ENCODE data around the gene PCGF3. TPM values are rescaled to one million over a fixed set of nuclear protein-coding genes. Genes with fewer than 3 reads are reported as not detected.
"Not testable (repeated sequence)": the region's sequence is repeated elsewhere in the genome, so short reads cannot be mapped to it uniquely, and the experiment has no call there.

Gene PCGF3
- total RNA-seq, 1 experiment from 2014 or later = 34.9 TPM

DNA sequence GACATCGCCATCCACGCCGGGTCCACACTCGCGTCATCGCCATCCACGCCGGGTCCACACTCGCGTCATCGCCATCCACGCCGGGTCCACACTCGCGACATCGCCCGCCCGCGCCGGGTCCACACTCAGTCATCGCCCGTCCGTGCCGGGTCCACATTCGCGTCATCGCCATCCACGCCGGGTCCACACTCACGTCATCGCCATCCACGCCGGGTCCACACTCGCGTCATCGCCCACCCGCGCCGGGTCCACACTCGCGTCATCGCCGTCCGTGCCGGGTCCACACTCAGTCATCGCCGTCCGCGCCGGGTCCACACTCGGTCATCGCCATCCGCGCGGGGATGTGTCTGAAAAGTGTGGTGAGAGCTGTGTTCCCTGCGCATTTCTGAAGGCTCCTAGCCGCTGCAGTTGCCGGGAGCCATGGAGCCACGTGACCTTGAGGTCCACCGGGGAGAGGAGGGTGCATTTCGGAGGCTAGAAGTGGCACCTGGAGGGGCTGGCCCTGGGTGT is 17.3 kb downstream of the PCGF3 start:
- DNase-seq (ENCODE audit: low read depth) = no peak

DNA sequence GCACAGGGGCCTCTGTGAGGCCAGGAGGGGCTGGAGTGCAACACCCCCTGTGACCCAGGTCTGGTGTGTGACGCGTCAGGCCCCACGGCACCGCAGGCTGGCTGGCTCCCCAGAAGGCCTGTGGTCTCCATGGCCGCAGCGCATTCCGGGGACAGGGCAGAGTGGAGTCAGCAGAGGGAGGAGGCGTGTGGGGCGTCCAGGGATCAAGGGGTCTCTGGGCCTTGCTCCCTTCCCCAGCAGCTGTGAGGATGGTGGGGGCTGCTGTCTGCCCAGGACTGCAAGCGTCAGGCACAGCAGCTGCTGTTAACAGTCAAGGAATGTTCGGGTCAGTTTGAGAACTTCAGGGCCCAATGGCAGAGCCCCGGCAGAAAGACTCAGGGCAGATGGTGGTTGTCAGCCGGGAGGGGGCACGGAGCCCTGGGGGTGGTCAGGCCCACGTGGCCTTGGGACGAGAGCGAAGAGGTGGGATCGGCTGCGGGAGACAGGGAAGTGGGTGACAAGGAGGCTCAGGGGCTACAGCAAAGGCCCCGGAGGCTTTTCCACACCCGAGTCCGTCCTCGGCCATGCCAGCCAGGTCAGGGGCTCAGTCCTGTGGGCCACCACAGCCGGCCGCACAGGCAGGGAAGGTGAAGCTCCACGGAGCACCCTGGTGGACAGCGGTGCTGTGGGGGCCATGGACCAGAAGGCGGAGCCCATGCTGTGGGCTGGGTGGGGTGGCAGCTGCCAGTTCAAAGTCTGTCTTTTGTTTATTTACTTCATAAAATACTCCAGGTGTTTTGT is 18.3 kb downstream of the PCGF3 start:
- no peak for DNase-seq (ENCODE audit: low read depth)

- no peak for DNase-seq (ENCODE audit: low read depth)
Measured at GRCh38 chr4:725391-726234, 20.0 kb downstream of the PCGF3 start.

DNA sequence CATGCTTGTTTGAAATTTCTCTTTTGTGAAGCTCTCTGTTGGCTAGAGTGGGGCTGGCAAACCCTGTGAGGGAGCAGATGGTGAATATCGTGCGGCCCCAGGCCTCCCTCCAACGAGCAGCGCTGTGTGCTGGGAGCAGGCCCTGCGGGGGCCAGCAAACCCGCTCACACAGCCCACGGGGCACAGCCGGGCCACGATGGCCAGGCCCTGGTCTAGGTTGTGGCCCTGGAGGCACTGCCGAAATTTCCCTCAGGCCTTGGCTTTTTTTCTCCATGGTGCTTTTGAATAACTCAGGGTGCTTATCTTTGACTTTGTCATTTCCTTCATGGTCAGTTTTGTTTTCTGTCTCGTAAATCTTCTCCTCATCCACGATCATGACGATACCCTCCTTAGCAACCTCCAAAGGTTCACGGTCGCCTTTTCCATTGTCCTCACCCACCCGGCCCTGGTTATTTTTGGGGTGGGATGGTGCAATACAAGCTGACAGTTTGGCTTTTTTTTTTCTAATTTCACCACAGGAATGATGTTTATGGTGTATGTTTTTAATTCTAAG is 20.7 kb downstream of the PCGF3 start:
- DNase-seq (ENCODE audit: low read depth) = no peak

DNA sequence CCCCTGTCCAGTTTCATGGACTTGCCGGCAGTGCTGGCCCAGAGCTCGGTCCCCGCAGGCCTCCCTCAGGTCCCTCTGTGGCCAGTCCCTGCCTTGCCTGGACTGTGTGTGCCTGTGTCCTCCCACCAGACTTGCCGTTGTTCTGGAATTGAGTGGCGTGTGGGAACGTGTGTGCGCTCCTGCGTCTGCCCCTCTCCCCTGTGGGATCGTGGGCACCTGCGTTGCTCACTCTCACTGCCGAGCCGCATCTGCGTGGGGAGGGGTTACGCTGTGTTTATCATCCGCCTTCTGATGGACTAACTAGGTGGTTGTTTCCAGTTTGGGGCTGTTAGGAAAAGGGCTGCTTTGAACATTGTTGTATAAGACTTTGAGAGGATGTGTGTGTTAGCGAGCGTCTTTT is 21.2 kb downstream of the PCGF3 start:
- no peak for DNase-seq (ENCODE audit: low read depth)

DNA sequence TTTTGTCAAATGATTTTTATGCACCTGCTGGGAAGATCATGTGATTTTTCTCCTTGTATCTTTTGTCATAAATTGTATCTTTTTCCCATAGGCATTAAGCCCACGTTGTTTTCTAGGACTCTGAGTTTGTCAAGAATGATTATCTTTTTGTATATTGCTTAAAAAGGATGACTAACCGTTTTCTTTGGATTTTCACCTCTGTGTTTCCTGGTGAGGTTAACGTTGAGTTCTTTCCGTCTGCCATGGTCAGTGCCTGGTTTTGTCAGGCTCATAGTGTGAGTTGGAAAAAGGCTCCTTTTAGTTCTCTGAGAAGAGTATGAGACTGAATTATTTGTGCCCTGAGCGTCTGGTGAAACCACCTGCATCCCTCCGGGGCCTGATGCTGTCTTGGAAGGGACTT is 21.9 kb downstream of the PCGF3 start:
- no peak for DNase-seq (ENCODE audit: low read depth)

DNA sequence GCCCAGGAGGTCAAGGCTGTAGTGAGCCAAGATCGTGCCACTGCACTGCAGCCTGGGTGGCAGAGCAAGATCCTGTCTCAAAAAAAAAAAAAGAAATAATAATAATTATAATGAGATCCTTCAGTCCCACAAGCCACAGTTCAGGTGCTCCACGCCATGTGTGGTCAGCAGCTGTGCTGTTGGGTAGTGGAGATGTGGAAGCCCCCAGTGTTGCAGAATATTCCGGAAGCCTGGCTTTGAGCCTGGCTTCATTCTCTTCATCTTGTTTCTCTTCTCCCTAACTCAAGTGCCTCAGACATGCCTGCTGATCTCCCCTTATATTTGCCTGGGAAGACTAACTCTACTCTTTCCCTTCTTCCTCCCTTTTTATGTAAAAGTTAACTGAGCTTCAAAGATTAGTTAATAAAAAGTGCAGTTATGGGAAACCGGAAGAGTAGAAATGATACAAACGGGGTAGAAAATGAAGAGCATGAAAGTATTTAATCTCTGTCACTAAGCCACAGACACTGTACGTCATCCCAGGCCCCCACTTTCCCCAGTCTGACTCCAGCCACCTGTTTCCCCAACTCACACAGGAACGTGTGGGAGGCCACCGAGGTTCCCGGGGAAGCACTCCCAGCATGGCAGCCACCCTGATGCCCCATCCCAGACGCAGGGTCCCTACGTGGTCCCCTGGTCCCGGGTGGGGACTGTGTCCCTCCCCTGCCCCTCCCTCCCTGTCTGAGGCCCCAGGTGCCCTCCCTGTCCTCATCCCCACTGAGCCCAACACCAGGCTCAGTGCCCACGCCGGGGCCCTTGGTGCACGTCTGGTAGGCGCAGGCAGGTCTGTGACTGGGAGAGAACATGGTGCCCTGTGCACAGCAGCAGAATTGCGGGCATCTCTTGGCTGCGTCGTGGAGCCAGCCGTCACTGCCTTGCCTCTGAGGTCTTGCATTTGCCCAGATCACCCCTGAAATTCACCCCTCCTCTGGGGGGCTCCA is 24.0 kb downstream of the PCGF3 start:
- DNase-seq (ENCODE audit: low read depth) = no peak

GRCh38 chr4:730511-730910 is 24.9 kb downstream of the PCGF3 start:
- DNase-seq (ENCODE audit: low read depth) = no peak

GRCh38 chr4:730946-731904 is 25.6 kb downstream of the PCGF3 start:
- DNase-seq (ENCODE audit: low read depth) = not testable (repeated sequence)

DNA sequence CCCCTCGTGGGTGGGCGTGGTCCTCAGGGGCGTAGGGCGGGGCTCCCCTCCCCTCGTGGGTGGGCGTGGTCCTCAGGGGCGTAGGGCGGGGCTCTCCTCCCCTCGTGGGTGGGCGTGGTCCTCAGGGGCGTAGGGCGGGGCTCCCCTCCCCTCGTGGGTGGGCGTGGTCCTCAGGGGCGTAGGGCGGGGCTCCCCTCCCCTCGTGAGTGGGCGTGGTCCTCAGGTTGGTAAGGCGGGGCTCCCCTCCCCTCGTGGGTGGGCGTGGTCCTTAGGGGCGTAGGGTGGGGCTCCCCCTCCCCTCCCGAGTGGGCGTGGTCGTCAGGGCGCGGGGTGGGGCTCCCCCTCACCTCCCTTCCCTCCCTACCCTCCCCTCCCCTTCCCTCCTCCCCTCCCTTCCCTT is 26.3 kb downstream of the PCGF3 start:
- not testable (repeated sequence) for DNase-seq (ENCODE audit: low read depth)

GRCh38 chr4:732486-732885 is 26.9 kb downstream of the PCGF3 start:
- no peak for DNase-seq (ENCODE audit: low read depth)

DNA sequence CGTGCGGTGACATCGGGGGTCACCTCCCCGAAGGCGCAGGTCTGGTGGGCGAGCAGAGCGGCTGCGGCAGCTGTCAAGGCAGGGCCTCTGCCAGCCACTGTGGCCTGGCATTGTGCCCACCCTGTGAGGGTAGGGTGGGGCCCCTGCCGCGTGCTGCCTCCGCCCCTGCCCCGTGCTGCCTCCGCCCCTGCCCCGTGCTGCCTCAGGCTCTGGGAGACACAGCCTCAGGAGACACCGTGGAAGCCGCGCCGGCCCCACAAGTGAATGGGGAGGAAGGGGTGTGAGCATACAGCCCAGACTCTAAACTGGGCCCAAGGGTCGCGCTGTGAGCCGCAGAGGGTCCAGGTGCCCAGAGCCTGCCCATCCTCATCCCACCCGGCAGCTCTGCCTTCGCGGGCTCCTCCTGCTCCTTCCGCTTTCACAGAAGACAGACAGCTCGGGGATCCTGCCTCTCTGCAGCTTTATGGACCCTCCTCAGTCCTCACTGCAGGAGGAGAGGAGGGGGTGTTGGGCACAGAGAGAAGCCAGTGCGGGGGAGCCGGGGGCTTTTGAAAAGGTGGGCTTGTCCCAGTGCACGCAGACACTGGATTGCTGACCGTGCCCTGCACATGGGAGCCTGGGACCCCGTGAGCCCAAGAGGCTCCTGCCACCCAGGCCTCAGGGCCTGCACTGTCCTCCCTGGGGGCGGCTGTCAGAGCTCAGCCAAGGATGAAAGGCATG is 27.4 kb downstream of the PCGF3 start:
- no peak for DNase-seq (ENCODE audit: low read depth)

- DNase-seq (ENCODE audit: low read depth) = no peak
Measured at GRCh38 chr4:733631-733980, 28.0 kb downstream of the PCGF3 start.

DNA sequence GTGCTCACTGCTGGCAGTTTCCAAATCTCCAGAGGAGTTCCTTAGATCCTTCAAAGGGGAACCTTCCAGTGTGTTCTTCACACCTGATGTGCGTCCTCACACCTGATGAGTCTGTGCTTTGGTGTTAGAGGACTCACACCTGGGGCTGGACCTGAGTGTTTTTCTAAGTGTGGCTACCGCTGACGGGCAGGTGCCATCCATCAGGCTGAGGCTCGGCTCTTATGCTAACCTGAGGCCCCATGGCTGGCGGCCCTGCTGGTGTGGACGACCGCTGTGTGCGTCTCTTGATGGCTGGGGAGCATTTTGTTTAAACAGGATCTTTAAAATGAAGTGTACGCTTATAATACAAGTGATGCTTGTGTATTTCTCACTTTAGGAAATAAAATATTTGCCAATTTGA is 28.4 kb downstream of the PCGF3 start:
- DNase-seq (ENCODE audit: low read depth) = no peak

- DNase-seq (ENCODE audit: low read depth) = no peak
Measured at GRCh38 chr4:734951-735350, 29.3 kb downstream of the PCGF3 start.

GRCh38 chr4:735583-735982 is 30.0 kb downstream of the PCGF3 start:
- no peak for DNase-seq (ENCODE audit: low read depth)

DNA sequence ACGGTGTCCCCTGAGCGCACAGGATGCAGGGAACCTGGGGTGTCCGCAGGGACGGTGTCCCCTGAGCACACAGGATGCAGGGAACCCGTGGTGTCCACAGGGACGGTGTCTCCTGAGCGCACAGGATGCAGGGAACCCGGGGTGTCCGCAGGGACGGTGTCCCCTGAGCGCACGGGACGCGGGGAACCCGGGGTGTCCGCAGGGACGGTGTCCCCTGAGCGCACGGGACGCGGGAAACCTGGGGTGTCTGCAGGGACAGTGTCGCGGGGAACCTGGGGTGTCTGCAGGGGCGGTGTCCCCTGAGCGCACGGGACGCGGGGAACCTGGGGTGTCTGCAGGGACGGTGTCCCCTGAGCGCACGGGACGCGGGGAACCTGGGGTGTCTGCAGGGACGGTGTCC is 30.9 kb downstream of the PCGF3 start:
- not testable (repeated sequence) for DNase-seq (ENCODE audit: low read depth)

- DNase-seq (ENCODE audit: low read depth) = no peak
Measured at GRCh38 chr4:738781-739280, 33.2 kb downstream of the PCGF3 start.

- DNase-seq (ENCODE audit: low read depth) = no peak
Measured at GRCh38 chr4:739569-739968, 33.9 kb downstream of the PCGF3 start.

Measured in HT1080 (cell line).